K562 (cell line): Measurements from ENCODE around the gene NT5C2.

Experiments used
- HCFC1 ChIP-seq: IDR thresholded peaks from 2 replicates; pipeline ENCODE4 v1.6.1; 2012; ENCODE audit warnings: low read depth, low read length, improper control_type of control experiment
- POLR2A ChIP-seq: fragments of 450-650 bp; conservative IDR thresholded peaks from 2 replicates; pipeline ENCODE4 v1.6.1; 2016
- POLR3G ChIP-seq: IDR thresholded peaks from 2 replicates; pipeline ENCODE4 v1.6.1; 2011; ENCODE audit not compliant: insufficient read length, insufficient replicate concordance; ENCODE audit errors: extremely low read depth
- STAG1 ChIP-seq: sonication (generic); formaldehyde crosslinking; IDR thresholded peaks from 2 replicates; pipeline ENCODE4 v1.5.0; 2020; ENCODE audit warnings: missing genetic modification reagents, borderline replicate concordance
- YY1 ChIP-seq, 3 experiments: IDR thresholded peaks; 2 replicates each; pipeline ENCODE4 v1.6.1; 2011; ENCODE audit warnings: low read length in 2 of 3, mild to moderate bottlenecking in 2 of 3, moderate library complexity in 2 of 3, borderline replicate concordance in 1 of 3, control low read depth in 1 of 3, low read depth in 1 of 3; ENCODE audit not compliant: insufficient read depth in 3 of 3, insufficient replicate concordance in 2 of 3, control insufficient read depth in 1 of 3, insufficient read length in 1 of 3; ENCODE audit errors: extremely low read depth in 1 of 3
- ZBTB33 ChIP-seq: sonication (generic); formaldehyde crosslinking; IDR thresholded peaks from 2 replicates; pipeline ENCODE4 v1.8.1; 2023; ENCODE audit warnings: mild to moderate bottlenecking, missing genetic modification reagents
- ZNF324 ChIP-seq: fragments of 250-450 bp; sonication (Bioruptor Pico); IDR thresholded peaks from 2 replicates; pipeline ENCODE4 v1.4.0; 2020; ENCODE audit warnings: mild to moderate bottlenecking
- TF ChIP-seq, protein P1 (sequence below), 3 experiments: IDR thresholded peaks in 2 of 3; conservative IDR thresholded peaks in 1 of 3; 2 replicates each; pipeline ENCODE4 v1.5.1; 2011 to 2012; ENCODE audit warnings: low read length in 3 of 3, mild to moderate bottlenecking in 3 of 3, control low read depth in 2 of 3, improper control_type of control experiment in 1 of 3, inconsistent platforms in 1 of 3, low read depth in 1 of 3, mixed read lengths in 1 of 3, moderate library complexity in 1 of 3; ENCODE audit not compliant: insufficient read depth in 2 of 3

DNA sequence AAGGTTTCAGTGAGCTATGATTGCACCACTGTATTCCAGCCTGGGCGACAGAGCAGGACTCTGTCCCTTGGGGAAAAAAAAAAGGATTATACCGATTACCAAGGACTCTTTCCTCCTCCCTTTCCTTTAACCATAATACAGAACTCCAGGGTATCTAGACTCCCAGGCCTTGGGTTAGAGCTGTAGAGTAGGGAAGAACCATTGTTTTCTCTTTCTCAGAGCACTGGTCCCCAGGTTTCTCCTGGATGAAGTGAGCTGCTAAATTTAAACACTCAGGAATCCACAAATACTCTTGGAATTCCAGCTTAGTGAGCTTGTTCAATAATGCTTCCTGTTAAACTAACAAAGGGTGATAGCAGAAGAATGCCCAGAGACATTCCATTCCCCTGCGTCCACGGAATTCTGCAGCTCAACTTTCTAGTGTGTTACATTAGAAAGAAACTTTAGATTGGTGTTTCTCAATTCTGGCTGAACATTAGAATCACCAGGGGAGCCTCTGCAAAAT, 38.0 kb upstream of the NT5C2 start:
- TF ChIP-seq STAG1 (CRISPR knock-in tag) (no peak), HCFC1 (no peak), POLR3G (no peak), YY1 (IDR thresholded peaks at IDR 0.05; ENCODE audit: borderline replicate concordance in 1 of 3, control insufficient read depth in 1 of 3, extremely low read depth in 1 of 3, insufficient read depth in 3 of 3, insufficient read length in 1 of 3, insufficient replicate concordance in 2 of 3, low read depth in 1 of 3, low read length in 2 of 3) (no peak), ZNF324 (no peak), ZBTB33 (CRISPR knock-in tag) (no peak), POLR2A (no peak)
- TF ChIP-seq, protein P1, sequence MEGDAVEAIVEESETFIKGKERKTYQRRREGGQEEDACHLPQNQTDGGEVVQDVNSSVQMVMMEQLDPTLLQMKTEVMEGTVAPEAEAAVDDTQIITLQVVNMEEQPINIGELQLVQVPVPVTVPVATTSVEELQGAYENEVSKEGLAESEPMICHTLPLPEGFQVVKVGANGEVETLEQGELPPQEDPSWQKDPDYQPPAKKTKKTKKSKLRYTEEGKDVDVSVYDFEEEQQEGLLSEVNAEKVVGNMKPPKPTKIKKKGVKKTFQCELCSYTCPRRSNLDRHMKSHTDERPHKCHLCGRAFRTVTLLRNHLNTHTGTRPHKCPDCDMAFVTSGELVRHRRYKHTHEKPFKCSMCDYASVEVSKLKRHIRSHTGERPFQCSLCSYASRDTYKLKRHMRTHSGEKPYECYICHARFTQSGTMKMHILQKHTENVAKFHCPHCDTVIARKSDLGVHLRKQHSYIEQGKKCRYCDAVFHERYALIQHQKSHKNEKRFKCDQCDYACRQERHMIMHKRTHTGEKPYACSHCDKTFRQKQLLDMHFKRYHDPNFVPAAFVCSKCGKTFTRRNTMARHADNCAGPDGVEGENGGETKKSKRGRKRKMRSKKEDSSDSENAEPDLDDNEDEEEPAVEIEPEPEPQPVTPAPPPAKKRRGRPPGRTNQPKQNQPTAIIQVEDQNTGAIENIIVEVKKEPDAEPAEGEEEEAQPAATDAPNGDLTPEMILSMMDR (IDR thresholded peaks at IDR 0.05 in 2 of 3, conservative IDR thresholded peaks at IDR 0.05 in 1 of 3; ENCODE audit: insufficient read depth in 2 of 3, low read depth in 1 of 3, low read length in 3 of 3), result no peak
